ENCODE results near the gene ASIC4. TPM values are rescaled to one million over a fixed set of nuclear protein-coding genes. Genes with fewer than 3 reads are reported as not detected.

Gene ASIC4
- total RNA-seq, 1 donor from 2014 or later: 0.16 TPM

DNA sequence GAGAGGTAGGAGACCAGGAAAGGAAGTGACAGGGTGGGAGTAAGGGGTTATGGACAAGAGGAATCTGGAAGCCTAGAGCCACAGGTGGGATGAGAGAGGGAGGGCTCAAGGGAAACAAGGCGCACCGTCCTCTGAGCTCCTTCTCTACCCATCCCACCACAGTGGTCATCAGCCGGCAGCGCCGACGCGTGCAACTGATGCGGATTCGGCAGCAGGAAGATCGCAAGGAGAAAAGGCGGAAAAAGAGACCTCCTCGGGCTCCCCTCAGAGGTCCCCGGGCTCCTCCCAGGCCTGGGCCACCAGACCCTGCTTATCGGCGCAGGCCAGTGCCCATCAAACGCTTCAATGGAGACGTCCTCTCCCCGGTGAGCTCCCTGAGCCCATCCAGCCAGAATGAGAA lies 34.7 kb downstream of the ASIC4 start:
- intact Hi-C loops (cut with micrococcal nuclease): no loop called here

GRCh38 chr2:219549619-219550018 lies 35.3 kb downstream of the ASIC4 start:
- intact Hi-C loops (cut with micrococcal nuclease): no loop called here

DNA sequence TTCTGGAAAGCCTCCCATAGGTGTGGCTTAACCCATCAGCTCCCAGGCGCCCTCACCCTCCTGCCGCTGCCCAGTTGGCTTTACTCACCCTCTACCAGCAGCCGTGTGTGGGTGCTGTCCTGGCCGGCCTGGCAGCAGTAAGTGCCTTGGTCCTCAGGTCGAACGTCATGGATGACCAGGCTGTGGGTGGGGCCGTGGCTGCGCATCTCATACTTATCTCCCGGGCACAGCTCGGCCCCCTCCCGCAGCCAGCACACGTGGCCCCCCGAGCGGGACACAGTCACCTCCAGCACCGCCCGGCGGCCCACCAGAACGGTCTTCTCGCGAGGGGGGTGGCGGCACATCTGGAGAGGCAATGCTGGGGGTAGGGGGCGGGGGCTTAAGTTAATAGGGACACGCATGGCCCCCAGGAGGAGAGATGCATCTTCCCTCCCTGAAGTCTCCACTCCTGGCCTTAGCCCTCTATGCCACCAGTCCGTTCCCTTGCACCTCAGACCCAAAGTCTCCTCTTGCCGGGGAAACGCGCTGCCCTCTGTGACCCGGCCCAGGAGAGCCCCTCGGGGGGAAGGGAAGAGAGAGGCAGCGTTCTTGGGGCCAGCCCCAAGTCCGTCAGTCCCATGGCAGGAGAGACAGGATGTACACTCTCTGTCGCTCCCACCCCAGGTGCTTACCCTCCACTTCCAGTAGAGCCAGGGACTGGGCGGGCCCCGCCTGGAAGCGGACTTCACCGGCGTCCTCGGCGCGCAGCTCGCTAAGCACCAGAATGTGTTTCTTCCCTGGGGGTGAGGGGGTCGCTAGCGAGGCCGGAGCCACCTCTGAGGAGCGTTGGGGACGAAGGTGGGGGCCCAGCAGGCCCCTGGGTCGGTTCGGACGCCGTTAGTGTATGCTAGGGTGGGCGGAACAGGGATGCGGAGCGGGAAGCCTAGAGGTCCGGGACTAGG lies 37.4 kb downstream of the ASIC4 start:
- intact Hi-C loops (cut with micrococcal nuclease): loop anchor here (1.0 kb wide), 3 partner anchors 8 to 164 kb away; partner anchors contain the start of genes CHPF, DNPEP and STK11IP

DNA sequence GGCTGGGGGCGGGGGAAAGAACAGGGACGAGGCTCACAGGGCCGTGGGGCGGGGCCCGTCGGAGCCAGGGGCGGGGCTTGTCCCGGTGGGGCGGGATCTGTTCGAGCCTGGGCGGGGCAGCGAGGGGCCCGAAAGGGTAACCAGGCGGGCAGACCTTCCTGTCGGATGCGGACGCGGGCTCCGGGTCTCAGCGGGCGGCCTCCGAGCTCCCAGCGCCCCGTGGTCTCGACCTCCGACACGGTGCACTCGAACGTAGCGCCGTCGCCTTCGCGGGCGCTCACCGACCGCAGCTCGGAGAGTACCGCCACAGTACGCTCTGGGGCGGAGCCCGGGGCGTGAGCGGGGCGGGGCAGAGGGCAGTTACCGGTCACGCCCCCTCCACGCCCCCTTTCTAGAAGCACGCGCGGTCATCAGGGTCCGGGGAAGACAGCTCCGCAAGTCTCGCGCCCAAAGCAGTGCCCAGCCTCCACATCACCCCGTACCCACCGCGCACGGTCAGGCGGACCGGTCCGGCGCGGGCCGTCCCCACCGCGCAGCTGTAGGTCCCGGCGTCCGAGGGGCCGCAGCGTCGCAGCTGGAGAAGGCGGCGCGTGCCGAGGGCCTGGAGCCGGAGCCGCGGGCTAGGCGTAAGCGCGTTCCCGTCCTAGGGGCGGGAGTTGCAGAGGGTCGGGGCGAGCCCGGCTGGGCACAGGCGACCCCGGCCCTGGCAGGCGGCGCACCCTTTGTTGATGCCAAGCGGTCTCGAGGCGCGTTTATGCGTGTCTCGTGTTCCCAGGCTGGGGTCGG lies 38.3 kb downstream of the ASIC4 start:
- intact Hi-C loops (cut with micrococcal nuclease): loop anchor here (1.0 kb wide), 3 partner anchors 9 to 165 kb away; partner anchors contain the start of genes CHPF, DNPEP and STK11IP

DNA sequence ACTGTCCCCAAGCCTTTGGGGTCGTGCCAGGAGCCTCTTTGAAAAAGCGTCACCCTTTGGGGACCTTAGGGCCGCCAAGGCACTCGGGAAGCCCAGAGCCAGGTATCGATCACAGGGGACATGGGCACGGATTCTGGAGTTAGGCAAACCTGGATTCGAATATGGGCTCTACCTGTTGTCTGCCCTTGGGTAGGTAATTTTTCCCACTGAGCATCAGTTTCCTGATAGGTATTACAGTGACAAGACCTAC lies 38.8 kb downstream of the ASIC4 start:
- intact Hi-C loops (cut with micrococcal nuclease): no loop called here

DNA sequence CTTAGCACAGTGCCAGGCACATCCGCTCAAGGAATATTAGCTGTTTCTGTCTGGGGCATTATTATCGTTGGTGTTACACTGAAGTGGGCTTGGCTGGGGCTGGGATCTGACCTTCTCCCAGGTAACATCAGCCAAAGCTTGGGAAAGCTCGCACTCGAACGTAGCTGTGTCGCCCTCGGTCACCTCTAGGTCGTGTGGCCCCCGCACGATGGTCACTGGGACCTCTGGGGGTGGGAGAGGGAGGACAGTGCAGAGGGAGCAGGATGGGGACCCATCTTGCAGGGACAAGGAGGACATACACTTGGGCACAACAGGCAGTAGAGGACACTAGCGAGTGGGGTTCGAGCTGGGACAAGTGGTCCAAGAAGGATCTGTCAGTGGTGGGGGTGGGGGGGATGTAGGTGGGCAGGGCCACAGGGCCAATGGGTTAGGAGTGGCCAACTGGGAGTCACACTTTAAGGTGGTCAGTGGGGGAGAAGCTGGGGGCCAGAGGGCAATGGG lies 39.2 kb downstream of the ASIC4 start:
- intact Hi-C loops (cut with micrococcal nuclease): no loop called here

GRCh38 chr2:219554350-219554749 lies 40.1 kb downstream of the ASIC4 start:
- intact Hi-C loops (cut with micrococcal nuclease): no loop called here

- intact Hi-C loops (cut with micrococcal nuclease): no loop called here
These were observed 41.7 kb downstream of the ASIC4 start for GRCh38 chr2:219555956-219556355.

DNA sequence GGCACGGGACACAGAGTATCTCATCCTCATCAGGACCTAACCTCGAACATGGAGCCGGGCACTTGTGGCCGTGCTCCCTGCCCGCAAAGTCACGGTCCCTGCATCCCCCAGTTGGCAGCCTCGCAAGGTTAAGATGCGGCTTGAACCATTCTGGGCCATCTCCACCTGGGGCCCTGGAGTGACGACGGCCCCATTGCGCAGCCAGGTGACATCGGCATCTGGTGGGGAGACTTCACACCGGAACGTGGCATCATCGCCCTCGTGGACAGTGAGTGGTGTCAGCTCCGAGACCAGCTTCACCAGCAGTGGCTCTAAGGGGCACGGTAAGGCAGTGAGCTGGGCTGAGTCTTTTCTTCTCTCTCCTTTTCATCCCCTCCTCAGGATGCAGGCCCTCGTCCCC lies 42.1 kb downstream of the ASIC4 start:
- intact Hi-C loops (cut with micrococcal nuclease): no loop called here

GRCh38 chr2:219557320-219557719 lies 43.0 kb downstream of the ASIC4 start:
- intact Hi-C loops (cut with micrococcal nuclease): no loop called here

GRCh38 chr2:219557791-219558785 lies 43.8 kb downstream of the ASIC4 start:
- intact Hi-C loops (cut with micrococcal nuclease): no loop called here

- intact Hi-C loops (cut with micrococcal nuclease): no loop called here
These were observed 45.1 kb downstream of the ASIC4 start for GRCh38 chr2:219559156-219559915.

DNA sequence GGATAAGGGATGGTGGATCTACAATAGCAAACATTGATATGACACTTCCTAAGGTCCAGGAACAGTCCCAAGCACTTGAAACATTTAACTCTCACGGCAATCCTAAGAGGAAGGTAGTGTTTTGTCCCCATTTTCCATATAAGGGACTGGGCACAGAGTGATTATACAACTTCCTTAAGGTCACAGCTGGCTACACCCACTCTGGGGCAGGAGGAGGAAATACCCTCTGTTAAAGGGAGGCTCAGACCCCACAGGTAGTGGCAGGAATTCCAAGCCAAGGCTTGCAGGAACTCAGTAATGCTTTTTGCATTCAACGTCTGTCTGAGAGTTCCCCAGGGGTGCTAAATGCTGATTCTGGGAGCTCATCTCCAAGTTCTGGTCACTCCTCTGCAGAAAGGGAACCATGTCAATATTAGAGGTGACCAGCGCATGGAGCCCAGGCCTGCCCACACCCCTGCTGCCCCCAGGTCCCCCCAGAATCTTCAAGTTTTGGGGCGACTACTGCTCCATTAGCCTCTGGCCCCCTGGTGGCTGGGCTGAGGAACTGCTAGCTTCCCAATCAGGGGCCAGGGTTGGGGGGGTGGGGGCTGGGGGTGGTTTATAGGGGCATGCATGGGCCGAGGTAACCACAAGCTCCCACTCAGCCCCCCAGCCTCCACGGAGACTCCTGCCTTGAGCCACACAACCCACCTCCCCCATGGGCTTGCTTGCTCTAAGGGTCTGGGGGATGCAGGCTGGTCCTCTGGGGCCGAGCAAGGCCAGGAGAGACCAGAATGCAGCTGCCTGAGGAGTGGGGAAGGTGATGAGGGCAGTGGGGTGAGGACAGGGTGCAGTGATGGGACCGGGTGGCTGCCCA lies 46.0 kb downstream of the ASIC4 start:
- intact Hi-C loops (cut with micrococcal nuclease): no loop called here

GRCh38 chr2:219560893-219561178 lies 46.6 kb downstream of the ASIC4 start:
- intact Hi-C loops (cut with micrococcal nuclease): no loop called here

- intact Hi-C loops (cut with micrococcal nuclease): no loop called here
These were observed 47.1 kb downstream of the ASIC4 start for GRCh38 chr2:219561179-219562048.

GRCh38 chr2:219562049-219563020 lies 48.1 kb downstream of the ASIC4 start:
- intact Hi-C loops (cut with micrococcal nuclease): no loop called here

- intact Hi-C loops (cut with micrococcal nuclease): no loop called here
These were observed 49.1 kb downstream of the ASIC4 start for GRCh38 chr2:219563271-219563928.

All from T-helper 2 cell treated with Interferon-gamma antibody and Interleukin-4, amounts not matched to agents 100 ng/mL and 5 ng/mL, for 36 hours (primary cell).